ENCODE data around the gene LCMT2. TPM values are rescaled to one million over a fixed set of nuclear protein-coding genes. Genes with fewer than 3 reads are reported as not detected.

LCMT2 gene
- 5.9 and 10.0 TPM in 2 replicates for total RNA-seq

GRCh38 chr15:43329960-43330779, at the start of gene LCMT2:
Gene LCMT2 (minus strand): TSS chr15:43330573. CDS start chr15:43330489, 84 bp downstream.

GRCh38 chr15:43370975-43371974, 40.9 kb upstream of the LCMT2 start, which contains the start of the genes TUBGCP4 and ZSCAN29:
Gene TUBGCP4 (plus strand): TSS chr15:43371101. CDS start chr15:43371355, 254 bp downstream.
Gene ZSCAN29 (minus strand): TSS chr15:43371043. CDS start chr15:43369913, 1,130 bp downstream.

GRCh38 chr15:43302205-43302817, 28.1 kb downstream of the LCMT2 start, which contains the start of gene TGM7:
Gene TGM7 (minus strand): TSS chr15:43302255.

Other genes starting within 250 kb of the LCMT2 start
- gene UBR1, start 224.5 kb downstream of the LCMT2 start, total RNA-seq: 28.3 and 37.1 TPM in 2 replicates
- 2.4 and 3.8 TPM in 2 replicates for gene TMEM62, start 197.0 kb downstream of the LCMT2 start, total RNA-seq
- gene CCNDBP1, start 145.2 kb downstream of the LCMT2 start, total RNA-seq: 47.1 and 68.4 TPM in 2 replicates
- gene EPB42, start 109.6 kb downstream of the LCMT2 start, total RNA-seq: not detected in 2 replicates
- gene TGM5, start 63.6 kb downstream of the LCMT2 start, total RNA-seq: not detected in 2 replicates
- gene TGM7, start 28.3 kb downstream of the LCMT2 start, total RNA-seq: not detected in 2 replicates
- 30.2 and 31.1 TPM in 2 replicates for gene ZSCAN29, start 40.5 kb upstream of the LCMT2 start, total RNA-seq
- gene TUBGCP4, start 40.5 kb upstream of the LCMT2 start, total RNA-seq: 9.0 and 13.9 TPM in 2 replicates
- 62.0 and 84.0 TPM in 2 replicates for gene TP53BP1, start 162.6 kb upstream of the LCMT2 start, total RNA-seq
- 8.6 and 10.6 TPM in 2 replicates for gene MAP1A, start 187.0 kb upstream of the LCMT2 start, total RNA-seq